PC-9 (cell line): Measurements from ENCODE around the gene TMEM156. TPM values are rescaled to one million over a fixed set of nuclear protein-coding genes. Genes with fewer than 3 reads are reported as not detected.
"Not testable (repeated sequence)": the region's sequence is repeated elsewhere in the genome, so short reads cannot be mapped to it uniquely, and the experiment has no call there.

Experiments
- BruUV-seq: library from RNA; stranded (reverse); fragments of 400-500 nt; replicated peaks from 2 replicates; lab custom pipeline; 2021; lab: Mats Ljungman, UMichigan
- CTCF ChIA-PET: fragments of 300-600 bp; sonication (Branson Sonifier 250); formaldehyde crosslinking; loops from one replicate; lab custom pipeline; 2022; ENCODE audit warnings: antibody characterized with exemption; lab: Charles Lee
- POLR2A ChIA-PET: fragments of 300-600 bp; sonication (Branson Sonifier 250); formaldehyde crosslinking; loops from one replicate; lab custom pipeline; 2022; ENCODE audit warnings: antibody characterized with exemption; ENCODE audit not compliant: unreplicated experiment; lab: Charles Lee
- DNase-seq, 2 experiments: peaks; one replicate each; pipeline versions ENCODE4 v3.0.0 to v3.0.0-alpha.2; 2015 to 2022; ENCODE audit warnings: mixed read lengths in 1 of 2
- H2AFZ ChIP-seq: fragments of 200-600 bp; sonication (generic); 2 replicates; pipeline ENCODE4 v1.8.1; 2017; ENCODE audit warnings: antibody characterized with exemption
- H3F3A ChIP-seq: fragments of 200-600 bp; sonication (generic); 2 replicates; pipeline ENCODE4 v1.8.1; 2017; ENCODE audit warnings: antibody characterized with exemption, mild to moderate bottlenecking, low read depth; ENCODE audit not compliant: insufficient read depth
- H3K27ac ChIP-seq: fragments of 200-600 bp; sonication (generic); 2 replicates; pipeline ENCODE4 v1.6.1; 2016; ENCODE audit warnings: mixed run types
- H3K27me3 ChIP-seq: fragments of 200-600 bp; sonication (generic); 2 replicates; pipeline ENCODE4 v1.6.1; 2016; ENCODE audit warnings: low read depth, mixed run types; ENCODE audit not compliant: insufficient read depth
- H3K36me3 ChIP-seq: fragments of 200-600 bp; sonication (generic); 2 replicates; pipeline ENCODE4 v1.6.1; 2016; ENCODE audit warnings: low read depth, mixed run types
- H3K4me1 ChIP-seq: fragments of 200-600 bp; sonication (generic); replicated peaks from 2 replicates; pipeline ENCODE4 v1.6.1; 2016; ENCODE audit warnings: mixed run types; ENCODE audit not compliant: insufficient read depth
- H3K4me2 ChIP-seq: fragments of 200-600 bp; sonication (generic); 2 replicates; pipeline ENCODE4 v1.6.1; 2017; ENCODE audit warnings: mixed run types
- H3K4me3 ChIP-seq: fragments of 200-600 bp; sonication (generic); 2 replicates; pipeline ENCODE4 v1.6.1; 2016; ENCODE audit warnings: mixed run types
- H3K79me2 ChIP-seq: fragments of 200-600 bp; sonication (generic); 2 replicates; pipeline ENCODE4 v1.6.1; 2017; ENCODE audit warnings: low read depth, mixed run types
- H3K9me2 ChIP-seq: fragments of 200-600 bp; sonication (generic); 2 replicates; pipeline ENCODE4 v1.8.1; 2017; ENCODE audit warnings: mild to moderate bottlenecking; ENCODE audit not compliant: insufficient read depth
- H3K9me3 ChIP-seq: fragments of 200-600 bp; sonication (generic); 2 replicates; pipeline ENCODE4 v1.8.1; 2016; ENCODE audit warnings: low read depth; ENCODE audit not compliant: insufficient read depth
- H4K20me1 ChIP-seq: fragments of 200-600 bp; sonication (generic); 2 replicates; pipeline ENCODE4 v1.8.1; 2017; ENCODE audit not compliant: insufficient read depth
- EZH2 ChIP-seq: fragments of 200-600 bp; sonication (generic); IDR thresholded peaks from 2 replicates; pipeline ENCODE4 v1.8.0; 2017; ENCODE audit warnings: antibody characterized with exemption, low read depth
- intact Hi-C: fragments of 100-400 bp; cut with micrococcal nuclease; formaldehyde crosslinking; loops from one replicate; pipeline ENCODE4 v1.10.0; 2022; ENCODE audit not compliant: unreplicated experiment
- total RNA-seq: library from RNA; stranded (reverse); gene quantifications from 2 replicates; pipeline ENCODE4 v1.2.3, GENCODE V29; 2021
- TF ChIP-seq, protein P1 (sequence below): fragments of 200-600 bp; sonication (generic); conservative IDR thresholded peaks from 2 replicates; pipeline ENCODE4 v1.6.1; 2017; ENCODE audit warnings: mixed run types, antibody characterized with exemption, mild to moderate bottlenecking, moderate library complexity

TMEM156 gene
- total RNA-seq, 1 experiment from 2014 or later, result 29.3 TPM

- Histone ChIP-seq H3K9me2 (no peaks in the 10 kb centered on the region), H4K20me1 (0 out of 2 replicates have a peak, but pooled peaks cover 5% of the 10 kb centered on the region), H2AFZ (no peak overlapping the region), H3F3A (no peaks in the 10 kb centered on the region), H3K36me3 (peaks cover 8% of the 10 kb centered on the region; the same call in 1 of the 2 replicates), H3K79me2 (peaks cover 27% of the 10 kb centered on the region), H3K4me3 (no peak overlapping the region), H3K27ac (no peak overlapping the region), H3K27me3 (no peaks in the 10 kb centered on the region), H3K9me3 (no peaks in the 10 kb centered on the region; the same call in 1 of the 2 replicates), H3K4me2 (no peak overlapping the region), H3K4me1 (no peaks in the 10 kb centered on the region)
- no TSS peak for BruUV-seq
- TF ChIP-seq, protein P1, sequence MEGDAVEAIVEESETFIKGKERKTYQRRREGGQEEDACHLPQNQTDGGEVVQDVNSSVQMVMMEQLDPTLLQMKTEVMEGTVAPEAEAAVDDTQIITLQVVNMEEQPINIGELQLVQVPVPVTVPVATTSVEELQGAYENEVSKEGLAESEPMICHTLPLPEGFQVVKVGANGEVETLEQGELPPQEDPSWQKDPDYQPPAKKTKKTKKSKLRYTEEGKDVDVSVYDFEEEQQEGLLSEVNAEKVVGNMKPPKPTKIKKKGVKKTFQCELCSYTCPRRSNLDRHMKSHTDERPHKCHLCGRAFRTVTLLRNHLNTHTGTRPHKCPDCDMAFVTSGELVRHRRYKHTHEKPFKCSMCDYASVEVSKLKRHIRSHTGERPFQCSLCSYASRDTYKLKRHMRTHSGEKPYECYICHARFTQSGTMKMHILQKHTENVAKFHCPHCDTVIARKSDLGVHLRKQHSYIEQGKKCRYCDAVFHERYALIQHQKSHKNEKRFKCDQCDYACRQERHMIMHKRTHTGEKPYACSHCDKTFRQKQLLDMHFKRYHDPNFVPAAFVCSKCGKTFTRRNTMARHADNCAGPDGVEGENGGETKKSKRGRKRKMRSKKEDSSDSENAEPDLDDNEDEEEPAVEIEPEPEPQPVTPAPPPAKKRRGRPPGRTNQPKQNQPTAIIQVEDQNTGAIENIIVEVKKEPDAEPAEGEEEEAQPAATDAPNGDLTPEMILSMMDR, result no peak
- no peak for TF ChIP-seq EZH2
- DNase-seq, result no peak
- intact Hi-C loops, result no loop called here
- POLR2A ChIA-PET, result interaction anchor here (0.7 kb wide), 1 partner anchor 56 kb away, joined by 5 read pairs; no protein-coding TSS in a partner anchor
- CTCF ChIA-PET, result no interaction called here
These were observed 27.5 kb downstream of the TMEM156 start for GRCh38 chr4:39004758-39005157.

DNA sequence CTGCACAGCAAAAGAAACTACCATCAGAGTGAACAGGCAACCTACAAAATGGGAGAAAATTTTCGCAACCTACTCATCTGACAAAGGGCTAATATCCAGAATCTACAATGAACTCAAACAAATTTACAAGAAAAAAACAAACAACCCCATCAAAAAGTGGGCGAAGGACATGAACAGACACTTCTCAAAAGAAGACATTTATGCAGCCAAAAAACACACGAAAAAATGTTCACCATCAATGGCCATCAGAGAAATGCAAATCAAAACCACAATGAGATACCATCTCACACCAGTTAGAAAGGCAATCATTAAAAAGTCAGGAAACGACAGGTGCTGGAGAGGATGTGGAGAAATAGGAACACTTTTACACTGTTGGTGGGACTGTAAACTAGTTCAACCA is 30.2 kb downstream of the TMEM156 start:
- H2AFZ ChIP-seq, H3K79me2 ChIP-seq, BruUV-seq, H4K20me1 ChIP-seq, H3K4me2 ChIP-seq, H3K4me1 ChIP-seq, H3K4me3 ChIP-seq, POLR2A ChIA-PET, H3K27me3 ChIP-seq, H3K9me3 ChIP-seq, H3F3A ChIP-seq, DNase-seq, intact Hi-C loops, H3K27ac ChIP-seq, CTCF ChIA-PET, H3K9me2 ChIP-seq: not testable (repeated sequence)
- peaks cover 18% of the 10 kb centered on the region; the same call in 1 of the 2 replicates for H3K36me3 ChIP-seq

DNA sequence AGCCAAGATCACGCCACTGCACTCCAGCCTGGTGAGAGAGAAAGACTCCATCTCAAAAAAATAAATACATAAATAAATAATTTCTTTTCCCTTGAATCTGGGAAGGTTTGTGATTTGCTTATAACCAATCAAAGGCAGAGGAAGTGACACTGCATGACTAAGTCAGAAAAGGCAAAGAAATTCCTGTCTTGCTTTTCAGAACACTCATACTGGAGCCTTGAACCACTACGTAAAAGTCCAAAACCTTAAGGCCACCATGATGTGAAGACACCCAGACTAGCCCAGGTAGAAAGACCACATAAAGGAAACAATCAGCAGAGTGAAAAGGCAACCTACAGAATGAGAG is 36.6 kb downstream of the TMEM156 start:
- Histone ChIP-seq H3K4me3 (no peak overlapping the region), H3K27me3 (no peaks in the 10 kb centered on the region), H3K4me2 (no peak overlapping the region), H3K27ac (no peak overlapping the region), H3K9me2 (no peaks in the 10 kb centered on the region), H3K9me3 (no peaks in the 10 kb centered on the region; the same call in 1 of the 2 replicates), H3K4me1 (no peaks in the 10 kb centered on the region), H3K36me3 (peaks cover 16% of the 10 kb centered on the region; the same call in 1 of the 2 replicates), H3F3A (no peaks in the 10 kb centered on the region), H2AFZ (no peak overlapping the region), H3K79me2 (peaks cover 5% of the 10 kb centered on the region; the same call in 1 of the 2 replicates), H4K20me1 (no peaks in the 10 kb centered on the region)
- no peak for DNase-seq
- intact Hi-C loops, result no loop called here
- POLR2A ChIA-PET, result no interaction called here
- CTCF ChIA-PET, result no interaction called here
- no TSS peak for BruUV-seq
- TF ChIP-seq, protein P1, result no peak
- no peak for TF ChIP-seq EZH2

GRCh38 chr4:38994135-38994534 is 38.1 kb downstream of the TMEM156 start:
- Histone ChIP-seq H3K36me3 (peaks cover 10% of the 10 kb centered on the region), H3K9me2 (no peaks in the 10 kb centered on the region), H3K4me1 (no peaks in the 10 kb centered on the region), H3K79me2 (no peaks in the 10 kb centered on the region), H2AFZ (no peak overlapping the region), H3K27ac (no peak overlapping the region), H3K9me3 (no peaks in the 10 kb centered on the region), H3F3A (no peaks in the 10 kb centered on the region), H3K27me3 (no peaks in the 10 kb centered on the region), H4K20me1 (no peaks in the 10 kb centered on the region), H3K4me2 (no peak overlapping the region), H3K4me3 (no peak overlapping the region)
- intact Hi-C loops, result no loop called here
- no peak for DNase-seq
- ChIA-PET POLR2A (no interaction called here), CTCF (no interaction called here)
- TF ChIP-seq EZH2, result no peak
- TF ChIP-seq, protein P1, result no peak
- no TSS peak for BruUV-seq
